Liver (tissue), 9 donors: ENCODE data around the gene TNFRSF8. TPM values are rescaled to one million over a fixed set of nuclear protein-coding genes. Genes with fewer than 3 reads are reported as not detected.

Experiments
- DNase-seq: peaks from one replicate; pipeline ENCODE4 v3.0.0-alpha.2; 2017; ENCODE audit warnings: low spot score
- H3K27ac ChIP-seq, 2 donors: one replicate each; pipeline ENCODE4 v1.7.0; 2013; ENCODE audit warnings: inconsistent platforms in 2 of 2, low read length in 2 of 2, control low read depth in 1 of 2, low read depth in 1 of 2, mild to moderate bottlenecking in 1 of 2
- H3K27me3 ChIP-seq, 4 donors: one replicate each; pipeline versions ENCODE4 v1.6.1 to v1.7.0; 2013; ENCODE audit warnings: low read length in 3 of 4, inconsistent platforms in 1 of 4, mild to moderate bottlenecking in 1 of 4, moderate library complexity in 1 of 4; ENCODE audit not compliant: control insufficient read depth in 4 of 4, insufficient read depth in 4 of 4
- H3K36me3 ChIP-seq, 4 donors: one replicate each; pipeline versions ENCODE4 v1.6.1 to v1.7.0; 2013; ENCODE audit warnings: low read length in 3 of 4, mild to moderate bottlenecking in 3 of 4, low read depth in 1 of 4, moderate library complexity in 1 of 4; ENCODE audit not compliant: control insufficient read depth in 4 of 4, insufficient read depth in 3 of 4
- H3K4me1 ChIP-seq, 4 donors: one replicate each; pipeline versions ENCODE4 v1.6.1 to v1.7.0; 2013; ENCODE audit warnings: low read length in 3 of 4, mild to moderate bottlenecking in 3 of 4, moderate library complexity in 1 of 4; ENCODE audit not compliant: control insufficient read depth in 4 of 4, insufficient read depth in 4 of 4
- H3K4me3 ChIP-seq, 3 donors: one replicate each; pipeline versions ENCODE4 v1.6.1 to v1.7.0; 2013; ENCODE audit warnings: low read length in 3 of 3, control low read depth in 1 of 3, low read depth in 1 of 3, mild to moderate bottlenecking in 1 of 3
- H3K9ac ChIP-seq, 2 donors: one replicate each; pipeline ENCODE4 v1.7.0; 2013; ENCODE audit warnings: low read length in 2 of 2, mild to moderate bottlenecking in 2 of 2, moderate library complexity in 2 of 2, control low read depth in 1 of 2, low read depth in 1 of 2
- H3K9me3 ChIP-seq, 4 donors: one replicate each; pipeline versions ENCODE4 v1.6.1 to v1.7.0; 2013; ENCODE audit warnings: low read length in 3 of 4; ENCODE audit not compliant: control insufficient read depth in 4 of 4
- ATF3 ChIP-seq: IDR thresholded peaks from 2 replicates; pipeline ENCODE4 v1.6.1; 2016; ENCODE audit warnings: antibody characterized with exemption
- CTCF ChIP-seq: fragments of 150-350 bp; IDR thresholded peaks from 2 replicates; pipeline ENCODE4 v1.5.1; 2017; ENCODE audit warnings: improper control_type of control experiment, low read depth, low read length; ENCODE audit not compliant: missing input control
- FOXA1 ChIP-seq: IDR thresholded peaks from 2 replicates; pipeline ENCODE4 v1.6.1; 2016; ENCODE audit warnings: antibody characterized with exemption
- HNF4A ChIP-seq, 2 donors: conservative IDR thresholded peaks; 2 replicates each; pipeline ENCODE4 v1.6.1; 2016; ENCODE audit warnings: antibody characterized with exemption in 2 of 2, mild to moderate bottlenecking in 2 of 2
- HNF4G ChIP-seq: IDR thresholded peaks from 2 replicates; pipeline ENCODE4 v1.6.1; 2016; ENCODE audit warnings: antibody characterized with exemption
- JUND ChIP-seq, 2 donors: IDR thresholded peaks; 2 replicates each; pipeline ENCODE4 v1.6.1; 2016; ENCODE audit warnings: antibody characterized with exemption in 2 of 2
- MAX ChIP-seq: IDR thresholded peaks from 2 replicates; pipeline ENCODE4 v1.6.1; 2016; ENCODE audit warnings: antibody characterized with exemption
- REST ChIP-seq: IDR thresholded peaks from 2 replicates; pipeline ENCODE4 v1.6.1; 2016; ENCODE audit warnings: antibody characterized with exemption, mild to moderate bottlenecking
- RXRA ChIP-seq, 2 donors: IDR thresholded peaks; 2 replicates each; pipeline ENCODE4 v1.6.1; 2017 to 2018; ENCODE audit warnings: antibody characterized with exemption in 2 of 2, mild to moderate bottlenecking in 1 of 2
- SP1 ChIP-seq: IDR thresholded peaks from 2 replicates; pipeline ENCODE4 v1.6.1; 2018; ENCODE audit warnings: antibody characterized with exemption, mild to moderate bottlenecking
- TAF1 ChIP-seq: conservative IDR thresholded peaks from 2 replicates; pipeline ENCODE4 v1.6.1; 2016; ENCODE audit warnings: antibody characterized with exemption, mild to moderate bottlenecking
- YY1 ChIP-seq: IDR thresholded peaks from 2 replicates; pipeline ENCODE4 v1.6.1; 2016; ENCODE audit warnings: antibody characterized with exemption, mild to moderate bottlenecking
- ZBTB33 ChIP-seq: IDR thresholded peaks from 2 replicates; pipeline ENCODE4 v1.6.1; 2016; ENCODE audit warnings: antibody characterized with exemption
- WGBS: extraction: QIAGEN DNeasy Blood & Tissue Kit; methylation state at CpG from one replicate; pipeline ENCODE4 v1.1.7; 2013; 5-methylcytosine and 5-hydroxymethylcytosine counted together
- polyA plus RNA-seq, 2 donors: library from polyadenylated mRNA; stranded (reverse) in 1 of 2; unstranded in 1 of 2; fragments of 200-250 nt in 1 of 2; fragments of >200 nt in 1 of 2; fragmentation: Nextera tagmentation in 1 of 2; extraction: Ambion mirVana in 1 of 2; gene quantifications; one replicate each; pipeline versions ENCODE4 v1.2.1 to v1.2.3, GENCODE V29; 2013 to 2015
- total RNA-seq, 2 donors: library from RNA; depleted of rRNA; stranded (reverse); fragments of >200 nt; gene quantifications; one replicate each; pipeline ENCODE4 v1.2.3, GENCODE V29; 2014
- donor health status: healthy.
- donor health status: healthy.
- donor health status: healthy.
- donor health status: healthy.
- donor health status: healthy.

TNFRSF8 gene
- total and polyA plus RNA-seq, 4 donors = 0.08 to 0.19 (median 0.12) TPM

GRCh38 chr1:12127206-12127810 lies 64.2 kb downstream of the TNFRSF8 start:
- DNase-seq = no peak
- 96% methylated on average over 10 of the region's 10 CpGs for WGBS
- H3K27me3 ChIP-seq = no peaks in the 10 kb centered on the region
- H3K27ac ChIP-seq = no peak overlapping the region
- no peak overlapping the region for H3K4me3 ChIP-seq
- no peaks in the 10 kb centered on the region for H3K9me3 ChIP-seq
- H3K36me3 ChIP-seq = no peaks in the 10 kb centered on the region
- H3K9ac ChIP-seq = no peak overlapping the region
- TF ChIP-seq REST (no peak), ATF3 (no peak), YY1 (no peak), JUND (IDR thresholded peaks at IDR 0.05) (no peak), RXRA (IDR thresholded peaks at IDR 0.05) (no peak), FOXA1 (no peak), CTCF (no peak), HNF4A (conservative IDR thresholded peaks at IDR 0.05) (no peak), MAX (no peak), SP1 (no peak), TAF1 (no peak), ZBTB33 (no peak)
- peaks cover 3 to 19% (median 11%) of the 10 kb centered on the region in 4 donors for H3K4me1 ChIP-seq

GRCh38 chr1:12128120-12128519 lies 65.0 kb downstream of the TNFRSF8 start:
- Histone ChIP-seq H3K9me3 (no peaks in the 10 kb centered on the region), H3K27ac (no peak overlapping the region), H3K36me3 (no peaks in the 10 kb centered on the region), H3K27me3 (no peaks in the 10 kb centered on the region), H3K4me3 (no peak overlapping the region), H3K4me1 (peaks cover 3 to 19% (median 11%) of the 10 kb centered on the region in 4 donors), H3K9ac (no peak overlapping the region)
- DNase-seq = no peak
- WGBS = 88% methylated on average over 15 of the region's 15 CpGs
- no peak for TF ChIP-seq ATF3
- no peak for TF ChIP-seq FOXA1
- TF ChIP-seq REST = no peak
- no peak for TF ChIP-seq SP1
- no peak for TF ChIP-seq RXRA (IDR thresholded peaks at IDR 0.05)
- no peak for TF ChIP-seq HNF4G
